Endothelial cell of umbilical vein (primary cell): Measurements from ENCODE around the gene DYNC2LI1. TPM values are rescaled to one million over a fixed set of nuclear protein-coding genes. Genes with fewer than 3 reads are reported as not detected.

Experiments used
- BruUV-seq: library from RNA; stranded (reverse); fragments of 400-500 nt; replicated peaks from 2 replicates; lab custom pipeline; 2021; lab: Mats Ljungman, UMichigan
- CTCF ChIA-PET: fragments of 300-600, 350-600 bp; sonication (Branson Sonifier 250); formaldehyde crosslinking; loops from one replicate; lab custom pipeline; 2021; ENCODE audit warnings: antibody characterized with exemption, inconsistent platforms; lab: Charles Lee
- POLR2A ChIA-PET: fragments of 300-600, 350-600 bp; sonication (Branson Sonifier 250); formaldehyde crosslinking; loops from one replicate; lab custom pipeline; 2021; ENCODE audit warnings: antibody characterized with exemption, inconsistent platforms; lab: Charles Lee
- DNase-seq: peaks from one replicate; pipeline ENCODE4 v3.0.0-alpha.2; 2011; ENCODE audit warnings: low read depth, low spot score
- FAIRE-seq: peaks from 2 replicates; lab custom pipeline; 2011; peaks lifted over from hg19 to GRCh38; lab: Jason Lieb, UNC
- H2AFZ ChIP-seq: 2 replicates; pipeline ENCODE4 v1.6.0; 2012; ENCODE audit warnings: low read depth, low read length, control low read depth, inconsistent platforms
- H3K27ac ChIP-seq: 2 replicates; pipeline ENCODE4 v1.5.1; 2011; ENCODE audit warnings: low read depth, mild to moderate bottlenecking, control low read depth, low read length, moderate library complexity; ENCODE audit not compliant: insufficient read depth
- H3K27me3 ChIP-seq, 2 experiments: 2 replicates each; pipeline versions ENCODE4 v1.6.0 to v1.6.1; 2011; ENCODE audit warnings: low read length in 2 of 2, mixed read lengths in 1 of 2; ENCODE audit not compliant: control insufficient read depth in 2 of 2, insufficient read depth in 2 of 2
- H3K36me3 ChIP-seq, 2 experiments: 2 replicates in 1 of 2; 3 replicates in 1 of 2; pipeline ENCODE4 v1.5.1; 2011; ENCODE audit warnings: low read length in 2 of 2, mild to moderate bottlenecking in 1 of 2, moderate library complexity in 1 of 2; ENCODE audit not compliant: control insufficient read depth in 2 of 2, insufficient read depth in 2 of 2; ENCODE audit errors: extremely low read depth in 1 of 2
- H3K4me1 ChIP-seq: 3 replicates; pipeline ENCODE4 v1.5.1; 2011; ENCODE audit warnings: mild to moderate bottlenecking, low read length; ENCODE audit not compliant: control insufficient read depth, insufficient read depth; ENCODE audit errors: extremely low read depth
- H3K4me2 ChIP-seq: 2 replicates; pipeline ENCODE4 v1.6.1; 2011; ENCODE audit warnings: low read length, control low read depth, mixed read lengths; ENCODE audit not compliant: insufficient read depth
- H3K4me3 ChIP-seq, 3 experiments: fragments of 200-600 bp in 1 of 3; sonication (generic), shearing (Covaris generic) in 1 of 3; replicated peaks in 1 of 3; 2 replicates each; pipeline ENCODE4 v1.5.1; 2011 to 2016; ENCODE audit warnings: control low read depth in 3 of 3, low read length in 3 of 3, mild to moderate bottlenecking in 2 of 3, inconsistent platforms in 1 of 3, low read depth in 1 of 3, moderate library complexity in 1 of 3; ENCODE audit not compliant: insufficient read depth in 1 of 3
- H3K79me2 ChIP-seq: 2 replicates; pipeline ENCODE4 v1.6.0; 2012; ENCODE audit warnings: low read length, inconsistent platforms; ENCODE audit not compliant: control insufficient read depth, insufficient read depth
- H3K9ac ChIP-seq: replicated peaks from 2 replicates; pipeline ENCODE3; 2011; ENCODE audit warnings: low read length, control low read depth; ENCODE audit not compliant: insufficient read depth; ENCODE audit errors: extremely low read depth
- H3K9me1 ChIP-seq: replicated peaks from 3 replicates; pipeline ENCODE4 v1.6.0; 2011; ENCODE audit warnings: mild to moderate bottlenecking, low read length; ENCODE audit not compliant: control insufficient read depth, insufficient read depth; ENCODE audit errors: extremely low read depth
- H3K9me3 ChIP-seq: replicated peaks from 2 replicates; pipeline ENCODE4 v1.5.1; 2012; ENCODE audit warnings: low read length, inconsistent platforms; ENCODE audit not compliant: control insufficient read depth, insufficient read depth
- H4K20me1 ChIP-seq: replicated peaks from 2 replicates; pipeline ENCODE3; 2011; ENCODE audit warnings: mild to moderate bottlenecking, low read length; ENCODE audit not compliant: control insufficient read depth, insufficient read depth; ENCODE audit errors: extremely low read depth
- EZH2 ChIP-seq: IDR thresholded peaks from 2 replicates; pipeline ENCODE4 v1.6.1; 2012; ENCODE audit warnings: borderline replicate concordance, low read depth, mild to moderate bottlenecking, moderate library complexity, low read length, inconsistent platforms; ENCODE audit not compliant: severe bottlenecking
- FOS ChIP-seq: IDR thresholded peaks from 2 replicates; pipeline ENCODE4 v1.6.1; 2011; ENCODE audit warnings: mild to moderate bottlenecking, low read length, moderate library complexity, borderline replicate concordance; ENCODE audit not compliant: insufficient read depth
- GATA2 ChIP-seq: IDR thresholded peaks from 2 replicates; pipeline ENCODE4 v1.7.0; 2011; ENCODE audit warnings: low read depth, mild to moderate bottlenecking, moderate library complexity, mixed read lengths, low read length; ENCODE audit not compliant: insufficient read length, insufficient read depth
- JUN ChIP-seq: IDR thresholded peaks from 2 replicates; pipeline ENCODE4 v1.6.1; 2011; ENCODE audit warnings: borderline replicate concordance, low read depth; ENCODE audit not compliant: insufficient read length, insufficient read depth
- MYC ChIP-seq: IDR thresholded peaks from one replicate; pipeline ENCODE4 v1.6.1; 2011; ENCODE audit warnings: mild to moderate bottlenecking, low read depth, low read length
- POLR2A ChIP-seq: IDR thresholded peaks from 2 replicates; pipeline ENCODE4 v1.6.1; 2012; ENCODE audit warnings: low read depth, mild to moderate bottlenecking, control low read depth, low read length
- POLR2AphosphoS5 ChIP-seq: IDR thresholded peaks from 2 replicates; pipeline ENCODE4 v1.6.1; 2012; ENCODE audit warnings: low read depth, mild to moderate bottlenecking, control low read depth, low read length, moderate library complexity; ENCODE audit not compliant: insufficient read depth
- dilution Hi-C: fragments of 300-500 bp; cut with MboI; formaldehyde crosslinking; loops from one replicate; pipeline ENCODE4 v1.15.0; 2019; ENCODE audit warnings: low sequenced_read_pairs; ENCODE audit not compliant: extremely low pct_ligation_motif_present
- intact Hi-C: fragments of 100-400 bp; cut with micrococcal nuclease; formaldehyde crosslinking; loops from one replicate; pipeline ENCODE4 v1.10.0; 2022
- polyA plus RNA-seq, 4 experiments: library from polyadenylated mRNA; depleted of rRNA in 3 of 4; stranded (reverse) in 3 of 4; unstranded in 1 of 4; fragments of >200 nt; gene quantifications; 2 replicates each; pipeline versions ENCODE4 v1.2.1 to v1.2.3, GENCODE V29; 2011 to 2012; ENCODE audit warnings: missing spikeins in 1 of 4
- total RNA-seq: library from RNA; stranded (reverse); gene quantifications from 2 replicates; pipeline ENCODE4 v1.2.3, GENCODE V29; 2021
- TF ChIP-seq, protein P1 (sequence below): IDR thresholded peaks from 2 replicates; pipeline ENCODE4 v1.6.1; 2011; ENCODE audit not compliant: insufficient read depth, insufficient read length
- TF ChIP-seq, protein P2 (sequence below), 2 donors: IDR thresholded peaks; 1 replicate in 1 of 2; 2 replicates in 1 of 2; pipeline ENCODE4 v1.5.1; 2011; ENCODE audit warnings: low read length in 2 of 2, mild to moderate bottlenecking in 2 of 2, moderate library complexity in 2 of 2, control low read depth in 1 of 2, inconsistent platforms in 1 of 2, low read depth in 1 of 2; ENCODE audit not compliant: insufficient read depth in 1 of 2; ENCODE audit errors: extremely low read depth in 1 of 2

The DYNC2LI1 gene
- total and polyA plus RNA-seq, 2 donors (not counting 3 experiments of a cell fraction or from before 2014, with no cell fraction given): 4.2 to 8.7 TPM

DNA sequence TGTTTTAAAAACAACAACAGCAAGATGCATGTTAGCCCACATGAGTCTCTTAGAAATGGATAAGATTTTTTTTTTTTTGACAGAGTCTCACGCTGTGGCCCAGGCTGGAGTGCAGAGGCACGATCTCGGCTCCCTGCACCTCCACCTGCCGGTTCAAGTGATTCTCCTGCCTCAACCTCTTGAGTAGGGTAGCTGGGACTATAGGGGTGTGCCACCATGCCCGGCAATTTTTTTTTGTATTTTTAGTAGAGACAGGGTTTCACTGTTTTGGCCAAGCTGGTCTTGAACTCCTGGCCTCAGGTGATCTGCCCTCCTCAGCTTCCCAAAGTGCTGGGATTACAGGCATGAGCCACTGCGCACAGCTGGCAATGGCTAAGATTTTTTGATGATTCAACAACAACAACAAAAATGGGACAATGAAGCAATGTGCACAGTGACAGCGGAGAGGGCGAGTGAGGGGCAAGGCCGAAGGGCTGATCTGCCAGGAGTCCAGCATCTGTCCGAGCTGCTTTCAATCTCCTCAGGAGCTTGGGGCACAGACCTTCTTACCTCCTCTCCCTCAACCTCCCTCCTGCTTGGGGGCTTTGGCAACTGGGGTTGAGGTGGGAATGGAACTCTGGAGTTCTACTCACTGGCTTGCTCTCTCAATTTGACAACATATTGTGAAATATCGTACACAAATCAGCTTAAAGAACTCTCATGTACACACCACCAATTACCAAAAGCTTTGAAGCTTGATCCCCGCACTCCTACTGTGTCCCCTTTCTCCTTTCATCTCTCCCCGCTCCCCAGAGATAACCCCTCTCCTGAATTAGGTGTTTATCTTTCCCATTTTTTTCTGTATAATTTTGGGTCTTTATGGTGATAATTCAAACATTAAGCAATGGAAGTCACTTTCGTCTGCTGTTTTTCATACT lies 68.4 kb downstream of the DYNC2LI1 start:
- dilution Hi-C loops (no loop called here), intact Hi-C loops (no loop called here)
- no peak overlapping the region for H3K27ac ChIP-seq
- no peak for FAIRE-seq
- H3K27me3 ChIP-seq: peaks cover 7 to 8% of the 10 kb centered on the region in 2 experiments
- H3K4me3 ChIP-seq: no peak overlapping the region
- no peaks in the 10 kb centered on the region for H4K20me1 ChIP-seq
- TF ChIP-seq EZH2 (no peak), MYC (no peak), POLR2A (no peak), FOS (no peak), POLR2AphosphoS5 (no peak), JUN (no peak), GATA2 (no peak)
- TF ChIP-seq, protein P1, sequence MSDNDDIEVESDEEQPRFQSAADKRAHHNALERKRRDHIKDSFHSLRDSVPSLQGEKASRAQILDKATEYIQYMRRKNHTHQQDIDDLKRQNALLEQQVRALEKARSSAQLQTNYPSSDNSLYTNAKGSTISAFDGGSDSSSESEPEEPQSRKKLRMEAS: no peak
- TF ChIP-seq, protein P2, sequence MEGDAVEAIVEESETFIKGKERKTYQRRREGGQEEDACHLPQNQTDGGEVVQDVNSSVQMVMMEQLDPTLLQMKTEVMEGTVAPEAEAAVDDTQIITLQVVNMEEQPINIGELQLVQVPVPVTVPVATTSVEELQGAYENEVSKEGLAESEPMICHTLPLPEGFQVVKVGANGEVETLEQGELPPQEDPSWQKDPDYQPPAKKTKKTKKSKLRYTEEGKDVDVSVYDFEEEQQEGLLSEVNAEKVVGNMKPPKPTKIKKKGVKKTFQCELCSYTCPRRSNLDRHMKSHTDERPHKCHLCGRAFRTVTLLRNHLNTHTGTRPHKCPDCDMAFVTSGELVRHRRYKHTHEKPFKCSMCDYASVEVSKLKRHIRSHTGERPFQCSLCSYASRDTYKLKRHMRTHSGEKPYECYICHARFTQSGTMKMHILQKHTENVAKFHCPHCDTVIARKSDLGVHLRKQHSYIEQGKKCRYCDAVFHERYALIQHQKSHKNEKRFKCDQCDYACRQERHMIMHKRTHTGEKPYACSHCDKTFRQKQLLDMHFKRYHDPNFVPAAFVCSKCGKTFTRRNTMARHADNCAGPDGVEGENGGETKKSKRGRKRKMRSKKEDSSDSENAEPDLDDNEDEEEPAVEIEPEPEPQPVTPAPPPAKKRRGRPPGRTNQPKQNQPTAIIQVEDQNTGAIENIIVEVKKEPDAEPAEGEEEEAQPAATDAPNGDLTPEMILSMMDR (IDR thresholded peaks at IDR 0.05; ENCODE audit: extremely low read depth in 1 of 2, insufficient read depth in 1 of 2, low read depth in 1 of 2, low read length in 2 of 2): no peak
- no TSS peak for BruUV-seq
- no peak for DNase-seq
- ChIA-PET POLR2A (no interaction called here), CTCF (interaction anchor here (0.6 to 1.0 kb wide), 2 partner anchors 8 to 12 kb away, joined by 3 read pairs; no protein-coding TSS in a partner anchor)
- H3K4me2 ChIP-seq: no peak overlapping the region
- no peaks in the 10 kb centered on the region for H3K4me1 ChIP-seq
- H3K9ac ChIP-seq: no peak overlapping the region
- no peak overlapping the region for H2AFZ ChIP-seq
- no peaks in the 10 kb centered on the region for H3K79me2 ChIP-seq
- H3K36me3 ChIP-seq: no peaks in the 10 kb centered on the region
- no peaks in the 10 kb centered on the region for H3K9me3 ChIP-seq
- no peaks in the 10 kb centered on the region for H3K9me1 ChIP-seq
